ENCODE results near the gene TBCB. TPM values are rescaled to one million over a fixed set of nuclear protein-coding genes. Genes with fewer than 3 reads are reported as not detected.
A peak's percentile ranks its signal among the peaks of the same experiment; 100 is the strongest.

TBCB gene
- total and polyA plus RNA-seq, 2 of the 4 experiments (the other 2 are of a cell fraction): 182 to 269 TPM

DNA sequence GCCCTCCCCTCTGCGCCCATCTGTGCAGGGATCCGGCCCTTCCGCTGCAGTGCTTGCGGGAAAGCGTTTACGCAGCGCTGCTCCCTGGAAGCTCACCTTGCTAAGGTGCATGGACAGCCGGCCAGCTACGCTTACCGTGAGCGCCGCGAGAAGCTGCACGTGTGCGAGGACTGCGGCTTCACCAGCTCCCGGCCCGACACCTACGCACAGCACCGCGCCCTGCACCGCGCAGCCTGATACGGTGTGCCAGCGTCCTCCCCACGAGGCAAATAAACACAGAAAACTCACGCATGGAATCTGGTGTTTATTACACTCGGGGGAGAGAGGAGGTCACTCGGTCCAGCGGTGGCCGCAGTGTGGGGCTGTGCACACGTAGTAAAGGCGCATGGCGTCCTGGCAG, 1.8 kb upstream of the TBCB start:
- Histone ChIP-seq H2BK120ac (ENCODE audit: low read depth, low read length) (no peak overlapping the region), H3K9ac (ENCODE audit: low read depth, low read length) (no peak overlapping the region), H3K23ac (ENCODE audit: low read depth, low read length) (no peak overlapping the region), H3K79me1 (ENCODE audit: low read depth in 1 of 2, low read length in 2 of 2) (peaks cover 27 to 45% of the 10 kb centered on the region in 2 experiments), H3K4ac (ENCODE audit: low read depth, low read length) (no peak overlapping the region), H3K9me3 (ENCODE audit: control insufficient read depth, insufficient read depth, low read length) (no peaks in the 10 kb centered on the region), H4K20me1 (ENCODE audit: insufficient read depth, low read length) (peaks cover 8% of the 10 kb centered on the region), H3K9me1 (ENCODE audit: insufficient read depth, low read length) (0 out of 2 replicates have a peak, but pooled peaks cover 6% of the 10 kb centered on the region), H4K8ac (ENCODE audit: low read depth in 2 of 2, low read length in 2 of 2) (no peak overlapping the region; a peak in 1 of 4 replicates), H3K4me3 (ENCODE audit: insufficient read depth, low read depth, low read length) (no peak overlapping the region), H3K4me1 (ENCODE audit: control insufficient read depth, insufficient read depth, low read length) (peaks cover 7% of the 10 kb centered on the region), H3K14ac (replicated peaks; ENCODE audit: low read depth, low read length) (no peak overlapping the region), H3K56ac (ENCODE audit: extremely low read depth, insufficient read depth, low read length) (no peak overlapping the region), H3K27ac (ENCODE audit: insufficient read depth, low read length) (no peak overlapping the region), H3K18ac (ENCODE audit: low read depth, low read length) (no peak overlapping the region), H2BK20ac (ENCODE audit: low read depth, low read length) (no peak overlapping the region), H2BK15ac (ENCODE audit: low read depth, low read length) (no peak overlapping the region), H2AK9ac (replicated peaks; ENCODE audit: low read depth, low read length, poor library complexity) (peak overlapping the region; percentile 97), H3K36me3 (ENCODE audit: control insufficient read depth, insufficient read depth, low read length) (peaks cover 18% of the 10 kb centered on the region), H4K91ac (ENCODE audit: insufficient read depth, low read depth, low read length) (no peak overlapping the region), H3K27me3 (ENCODE audit: control insufficient read depth, insufficient read depth, low read length) (no peaks in the 10 kb centered on the region), H2AK5ac (ENCODE audit: low read depth, low read length) (no peak overlapping the region), H4K5ac (ENCODE audit: low read depth, low read length) (no peak overlapping the region), H2AFZ (replicated peaks; ENCODE audit: low read length, poor library complexity) (no peak overlapping the region), H3K4me2 (ENCODE audit: low read depth, low read length) (peak overlapping the region; percentile 91; the same call in 1 of the 2 replicates), H2BK5ac (ENCODE audit: low read depth, low read length, poor library complexity, severe bottlenecking) (no peak overlapping the region)
- ChIA-PET POLR2A (ENCODE audit: unreplicated experiment) (no interaction called here), CTCF (no interaction called here)
- 92% methylated on average over 21 of the region's 34 CpGs; no CpG with 5 or more reads in 1 of the 2 experiments for WGBS, 2 experiments (ENCODE audit: extremely low coverage in 2 of 2, insufficient read length in 1 of 2)
- intact Hi-C loops (cut with micrococcal nuclease): no loop called here
- in situ Hi-C loops (cut with MboI; ENCODE audit: low sequenced_read_pairs): no loop called here
- BruUV-seq (replicated peaks): no TSS peak
- no peak for DNase-seq
- dilution Hi-C loops (cut with HindIII; ENCODE audit: low sequenced_read_pairs, unreplicated experiment): no loop called here
- TF ChIP-seq, protein P1, sequence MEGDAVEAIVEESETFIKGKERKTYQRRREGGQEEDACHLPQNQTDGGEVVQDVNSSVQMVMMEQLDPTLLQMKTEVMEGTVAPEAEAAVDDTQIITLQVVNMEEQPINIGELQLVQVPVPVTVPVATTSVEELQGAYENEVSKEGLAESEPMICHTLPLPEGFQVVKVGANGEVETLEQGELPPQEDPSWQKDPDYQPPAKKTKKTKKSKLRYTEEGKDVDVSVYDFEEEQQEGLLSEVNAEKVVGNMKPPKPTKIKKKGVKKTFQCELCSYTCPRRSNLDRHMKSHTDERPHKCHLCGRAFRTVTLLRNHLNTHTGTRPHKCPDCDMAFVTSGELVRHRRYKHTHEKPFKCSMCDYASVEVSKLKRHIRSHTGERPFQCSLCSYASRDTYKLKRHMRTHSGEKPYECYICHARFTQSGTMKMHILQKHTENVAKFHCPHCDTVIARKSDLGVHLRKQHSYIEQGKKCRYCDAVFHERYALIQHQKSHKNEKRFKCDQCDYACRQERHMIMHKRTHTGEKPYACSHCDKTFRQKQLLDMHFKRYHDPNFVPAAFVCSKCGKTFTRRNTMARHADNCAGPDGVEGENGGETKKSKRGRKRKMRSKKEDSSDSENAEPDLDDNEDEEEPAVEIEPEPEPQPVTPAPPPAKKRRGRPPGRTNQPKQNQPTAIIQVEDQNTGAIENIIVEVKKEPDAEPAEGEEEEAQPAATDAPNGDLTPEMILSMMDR (conservative IDR thresholded peaks at IDR 0.05; ENCODE audit: low read depth, low read length): no peak
- TF ChIP-seq RCOR1 (IDR thresholded peaks at IDR 0.05; ENCODE audit: insufficient replicate concordance, low read length) (no peak), MAFK (IDR thresholded peaks at IDR 0.05; ENCODE audit: low read depth, low read length) (no peak), MAZ (IDR thresholded peaks at IDR 0.05; ENCODE audit: borderline replicate concordance, low read depth, low read length) (no peak), RFX5 (IDR thresholded peaks at IDR 0.05; ENCODE audit: low read depth, low read length) (no peak), FOS (IDR thresholded peaks at IDR 0.05; ENCODE audit: low read depth, low read length) (no peak), CHD1 (IDR thresholded peaks at IDR 0.05; ENCODE audit: low read depth, low read length) (no peak)
- ATAC-seq (ENCODE audit: low read depth): no peak
